NOMO-1 (cell line): ENCODE measurements around the gene FSTL4.
"Not testable (repeated sequence)": the region's sequence is repeated elsewhere in the genome, so short reads cannot be mapped to it uniquely, and the experiment has no call there.

Experiments
- DNase-seq, 2 experiments: peaks; one replicate each; lab custom pipeline; 2025; ENCODE audit not compliant: unreplicated experiment in 2 of 2; lab: John Stamatoyannopoulos, UW

FSTL4 gene

DNA sequence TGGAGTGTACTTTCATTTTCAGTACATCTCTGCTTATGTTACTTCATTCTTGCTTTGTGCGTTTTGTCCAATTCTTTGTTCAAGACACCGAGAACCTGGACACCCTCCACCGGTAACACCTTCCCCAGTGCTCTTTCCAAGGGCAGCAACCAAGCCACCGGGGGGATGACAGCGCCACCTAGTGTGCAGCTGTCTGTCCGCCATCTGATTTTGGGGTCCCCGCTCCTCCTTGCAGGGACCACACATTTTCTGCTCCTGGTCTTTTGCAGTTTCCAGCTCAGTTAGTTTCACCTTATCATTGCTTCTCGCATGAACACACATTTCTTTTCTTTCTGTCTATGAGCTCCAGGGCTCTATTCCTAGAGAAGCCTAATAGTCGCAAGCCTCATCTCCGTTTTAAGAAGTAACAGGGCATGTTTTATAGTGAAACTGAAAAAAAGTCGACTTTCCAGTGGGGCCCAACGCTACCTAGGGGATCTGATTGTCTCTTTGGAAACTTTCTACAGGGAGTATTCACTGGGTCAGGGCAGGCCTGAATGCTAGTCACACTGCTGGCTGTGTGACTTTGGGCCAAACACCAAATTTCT, 152.1 kb downstream of the FSTL4 start:
- no peak for DNase-seq

DNA sequence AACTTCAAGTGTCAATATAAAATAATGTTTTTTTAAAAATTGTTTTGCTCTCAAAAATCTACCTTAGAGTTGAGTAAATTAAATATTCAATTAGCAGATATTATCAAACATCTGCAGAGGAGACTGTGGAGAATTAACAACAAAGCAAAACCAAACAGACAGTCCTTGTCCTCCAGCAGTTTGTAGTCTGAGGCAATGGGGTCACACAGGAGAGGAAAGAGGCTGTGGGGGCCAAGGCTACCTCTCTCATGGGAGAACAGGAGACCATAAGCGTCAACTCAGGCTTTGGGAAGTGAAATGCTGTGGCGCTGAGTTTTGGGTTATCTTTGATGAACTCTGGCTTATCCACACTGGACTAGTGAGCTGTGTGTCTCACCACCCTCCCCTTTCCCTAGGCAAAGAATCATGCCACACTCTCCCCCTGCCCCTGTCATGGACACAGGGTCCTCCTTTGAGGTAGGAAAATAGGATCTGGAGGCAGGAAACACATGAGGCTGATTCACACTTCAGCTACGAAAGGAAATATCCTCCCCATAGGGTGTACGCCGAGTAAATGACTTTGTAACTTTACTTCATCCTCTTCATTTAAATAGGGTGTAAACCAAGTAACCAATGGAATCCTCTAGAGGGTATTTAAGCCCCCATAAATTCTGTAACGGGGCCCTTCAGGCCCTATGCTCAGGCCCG, 152.7 kb downstream of the FSTL4 start:
- DNase-seq, result no peak

DNA sequence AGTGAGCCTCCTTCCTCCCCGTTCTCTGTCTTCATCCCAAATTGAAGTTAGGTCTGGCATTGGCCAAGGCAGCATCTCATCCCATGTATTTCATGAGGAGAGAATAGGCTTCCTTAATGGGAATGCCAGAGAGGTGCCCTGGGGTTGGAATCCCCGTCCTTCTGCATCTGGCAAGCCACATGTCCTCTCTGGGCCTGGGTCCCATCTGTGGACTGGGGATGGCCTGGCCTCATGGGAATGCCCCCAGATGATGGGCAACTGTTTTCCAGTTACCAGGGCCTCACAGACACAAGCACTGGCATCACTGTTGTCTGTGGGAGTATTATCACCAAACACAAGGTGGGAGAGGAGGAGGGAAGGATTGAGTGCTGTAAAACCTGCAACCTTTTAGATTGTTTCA, 153.9 kb downstream of the FSTL4 start:
- no peak for DNase-seq

DNA sequence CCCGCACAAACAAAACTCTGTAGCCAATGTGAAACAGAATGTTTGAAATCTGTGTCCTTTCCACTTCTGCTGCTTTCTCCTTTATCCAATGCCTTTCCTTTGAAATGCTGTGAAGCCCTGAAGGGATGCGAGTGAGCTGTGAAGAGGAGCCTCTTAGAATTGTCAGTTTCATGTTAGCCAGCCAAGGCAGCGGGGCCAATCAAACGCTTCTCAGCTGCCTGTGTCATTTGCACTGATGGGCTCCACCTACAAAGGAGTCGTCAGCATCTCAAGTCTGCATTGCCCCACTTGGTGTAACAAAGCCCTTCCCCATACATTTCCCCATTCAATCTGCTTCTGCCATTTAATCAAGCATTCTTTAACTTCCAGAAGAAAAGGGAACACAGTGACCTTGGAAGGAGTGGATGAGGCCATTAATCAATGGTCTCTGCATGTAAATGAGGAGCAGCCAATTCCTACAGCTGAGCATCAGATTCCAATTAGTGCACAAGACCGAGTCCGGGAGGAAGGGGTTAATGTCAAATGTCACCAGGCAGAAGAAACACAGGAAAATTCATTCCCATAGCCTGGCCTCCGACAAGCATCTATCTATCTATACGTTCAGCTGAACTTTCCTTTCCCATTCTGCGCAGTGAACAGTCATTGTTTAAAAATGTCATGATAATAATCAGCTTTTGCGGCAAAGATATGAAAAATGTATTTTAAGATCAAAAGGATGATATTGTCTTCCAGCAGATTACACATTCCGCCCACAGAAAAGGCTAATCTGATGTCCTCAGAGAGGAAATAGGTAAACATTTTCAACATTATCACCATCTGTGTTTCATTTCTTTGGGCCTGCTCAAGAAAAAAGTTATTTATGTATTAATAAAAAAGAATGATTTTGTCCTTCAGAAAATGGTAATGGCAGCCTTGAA, 154.6 kb downstream of the FSTL4 start:
- DNase-seq, result peak; percentile 27 to 35

DNA sequence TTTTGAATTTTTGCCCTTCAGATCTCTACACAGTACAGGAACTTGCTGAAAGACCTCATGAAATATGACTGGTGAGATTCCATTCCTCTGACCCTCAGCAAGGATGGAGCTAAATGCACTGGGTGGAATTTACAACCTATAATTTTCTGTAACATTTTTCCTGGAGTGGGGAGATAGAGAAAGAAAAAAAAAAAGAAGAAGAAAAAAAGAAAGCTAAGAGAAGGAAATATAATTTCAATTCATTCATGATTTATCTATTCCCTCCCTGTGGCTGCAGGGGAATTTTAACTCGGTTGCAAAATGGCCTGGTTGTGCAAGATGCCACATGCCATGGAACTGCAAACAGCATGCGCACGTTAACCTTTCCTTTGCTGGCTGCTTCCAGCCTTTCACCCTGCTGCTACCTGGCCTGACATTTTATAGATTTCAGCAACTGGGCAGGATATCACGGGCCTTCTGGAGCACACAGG, 155.4 kb downstream of the FSTL4 start:
- DNase-seq, result peak; percentile 64

DNA sequence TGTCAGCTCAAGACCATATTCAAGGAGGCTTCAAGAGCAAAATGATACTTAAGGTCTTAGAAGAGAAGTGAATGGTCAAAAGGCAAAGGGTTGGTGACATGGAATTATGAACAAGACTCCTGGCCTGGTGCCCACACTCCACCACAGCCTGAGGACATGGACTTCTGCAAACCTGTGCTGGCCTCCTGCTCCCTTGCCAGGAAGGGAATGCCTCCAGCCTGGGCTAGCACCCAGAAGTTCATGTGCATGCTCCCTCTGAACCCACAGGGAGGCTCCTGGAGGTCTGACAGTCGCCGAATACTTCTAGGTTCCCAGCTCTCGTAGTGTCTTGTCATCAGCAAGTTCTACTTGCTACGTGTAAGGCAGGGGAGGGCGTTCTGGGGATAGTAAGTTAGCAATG, 156.7 kb downstream of the FSTL4 start:
- no peak for DNase-seq

DNA sequence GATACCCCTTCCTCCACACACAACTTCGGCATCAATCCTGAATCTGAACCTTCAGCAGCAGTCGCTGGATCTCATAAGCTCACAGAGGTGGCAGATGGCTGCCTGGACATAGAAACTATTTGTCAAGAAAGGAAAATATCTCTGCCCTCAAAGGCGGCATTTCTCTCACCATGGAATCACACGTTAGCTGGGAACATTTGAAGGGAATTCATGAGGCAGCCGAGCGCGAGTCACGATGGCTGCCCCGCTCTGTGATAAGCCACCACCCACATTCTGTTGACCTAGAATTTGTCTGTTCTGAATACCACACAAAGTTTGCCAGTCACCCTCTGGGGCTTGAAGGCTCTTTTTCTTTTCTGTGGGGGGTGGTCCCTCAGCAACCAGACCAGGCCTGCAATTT, 157.9 kb downstream of the FSTL4 start:
- DNase-seq, result no peak

DNA sequence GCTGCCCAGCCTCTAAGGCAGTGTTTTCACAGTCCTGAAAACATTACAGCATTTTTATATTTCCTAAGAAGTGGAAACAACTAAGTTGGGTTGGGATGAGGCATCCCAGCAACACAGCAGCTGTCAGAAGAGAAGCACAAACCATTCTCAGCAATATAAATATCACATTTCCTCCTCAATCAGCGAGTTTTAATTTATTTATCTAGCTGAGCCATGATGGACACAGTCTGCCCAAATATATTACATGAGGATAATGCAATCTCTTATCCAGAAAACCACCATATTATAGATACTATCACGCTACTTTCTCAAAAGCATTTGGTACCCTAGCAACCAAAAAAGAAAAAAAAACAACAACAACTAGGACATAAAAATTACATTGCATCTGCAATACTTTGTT, 158.5 kb downstream of the FSTL4 start:
- no peak for DNase-seq

GRCh38 chr5:133453084-133453780, 159.1 kb downstream of the FSTL4 start:
- DNase-seq, result no peak

DNA sequence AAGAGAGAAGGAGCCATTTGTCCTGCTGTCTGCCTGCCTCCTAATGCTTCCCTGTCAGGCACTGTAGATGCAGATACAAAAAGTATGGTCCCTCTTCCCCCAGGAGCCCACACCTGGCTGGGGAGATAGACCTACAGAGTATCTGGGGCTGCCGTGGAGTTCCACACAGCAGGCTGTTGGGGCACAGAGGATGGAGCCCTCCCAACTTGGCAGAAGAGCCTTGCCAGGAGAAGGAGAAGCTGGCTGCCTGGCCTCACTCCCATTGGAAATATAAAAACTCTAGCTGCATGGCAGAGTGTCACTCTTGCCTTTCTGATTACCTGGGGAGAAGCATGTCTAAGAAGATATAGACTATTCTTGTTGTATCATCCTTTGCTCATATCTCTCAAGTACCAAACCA, 160.4 kb downstream of the FSTL4 start:
- no peak for DNase-seq

GRCh38 chr5:133450286-133450685, 162.1 kb downstream of the FSTL4 start:
- DNase-seq, result no peak

DNA sequence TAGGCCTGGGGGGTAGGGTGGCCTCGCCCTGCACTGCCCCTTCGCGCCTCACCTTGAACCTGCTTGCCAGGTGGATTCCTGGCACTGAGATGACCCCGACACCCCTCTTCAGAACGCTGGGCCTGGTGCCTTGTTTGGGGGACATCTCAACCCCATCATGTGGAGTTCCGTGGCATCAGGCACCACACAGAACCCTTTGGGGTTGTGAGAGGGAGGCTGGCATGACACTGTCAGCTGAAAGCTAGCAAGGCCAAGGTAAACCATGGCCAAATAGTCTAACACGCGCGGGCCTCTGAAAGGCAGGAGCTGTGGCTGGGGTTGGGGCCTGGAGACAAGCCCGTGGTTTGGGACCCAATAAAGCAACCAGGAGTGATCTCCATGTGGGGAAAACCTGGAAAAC, 163.2 kb downstream of the FSTL4 start:
- DNase-seq, result no peak

DNA sequence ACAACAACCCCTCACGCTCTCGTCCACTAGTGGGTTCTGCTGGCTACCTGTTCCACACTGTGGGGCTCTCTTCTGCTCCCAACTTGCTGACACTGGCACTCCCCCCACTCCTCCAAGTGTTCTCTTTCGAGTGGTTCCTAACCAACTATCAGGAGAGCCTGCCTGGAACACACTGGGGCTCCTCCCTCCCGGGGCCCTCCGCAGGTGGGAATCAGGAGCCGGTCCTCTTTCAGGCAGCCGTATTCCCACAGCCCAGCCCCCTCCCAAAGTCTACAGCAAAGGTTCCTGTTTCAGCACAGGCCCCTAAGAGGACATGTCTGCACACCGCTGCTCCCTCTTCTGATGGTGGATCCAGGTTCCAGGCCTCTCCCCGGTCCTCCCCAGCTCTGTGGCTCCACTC, 165.9 kb downstream of the FSTL4 start:
- no peak for DNase-seq

DNA sequence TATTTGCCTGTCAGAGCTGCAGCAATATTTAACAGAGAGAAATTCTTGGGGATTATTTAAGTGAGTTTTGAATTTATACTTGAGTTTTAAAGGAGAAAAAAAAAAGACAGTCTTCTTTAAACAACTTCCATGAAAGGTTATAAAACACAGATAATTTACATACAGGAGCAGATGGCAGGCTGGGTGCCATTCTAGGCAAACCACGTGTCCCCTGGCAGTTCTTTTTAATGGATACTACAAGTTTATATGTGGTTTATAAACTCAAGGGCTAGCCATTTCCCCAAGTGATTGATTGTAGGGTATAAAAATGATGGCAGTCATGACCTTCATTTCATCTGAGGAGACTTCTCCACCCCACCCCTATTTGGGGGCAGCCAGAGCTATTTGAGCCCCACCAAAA, 166.6 kb downstream of the FSTL4 start:
- DNase-seq, result no peak

GRCh38 chr5:133445204-133445603, 167.1 kb downstream of the FSTL4 start:
- DNase-seq, result not testable (repeated sequence)

GRCh38 chr5:133444711-133445110, 167.6 kb downstream of the FSTL4 start:
- no peak for DNase-seq

- no peak for DNase-seq
Measured at GRCh38 chr5:133441166-133441815, 171.1 kb downstream of the FSTL4 start.

DNA sequence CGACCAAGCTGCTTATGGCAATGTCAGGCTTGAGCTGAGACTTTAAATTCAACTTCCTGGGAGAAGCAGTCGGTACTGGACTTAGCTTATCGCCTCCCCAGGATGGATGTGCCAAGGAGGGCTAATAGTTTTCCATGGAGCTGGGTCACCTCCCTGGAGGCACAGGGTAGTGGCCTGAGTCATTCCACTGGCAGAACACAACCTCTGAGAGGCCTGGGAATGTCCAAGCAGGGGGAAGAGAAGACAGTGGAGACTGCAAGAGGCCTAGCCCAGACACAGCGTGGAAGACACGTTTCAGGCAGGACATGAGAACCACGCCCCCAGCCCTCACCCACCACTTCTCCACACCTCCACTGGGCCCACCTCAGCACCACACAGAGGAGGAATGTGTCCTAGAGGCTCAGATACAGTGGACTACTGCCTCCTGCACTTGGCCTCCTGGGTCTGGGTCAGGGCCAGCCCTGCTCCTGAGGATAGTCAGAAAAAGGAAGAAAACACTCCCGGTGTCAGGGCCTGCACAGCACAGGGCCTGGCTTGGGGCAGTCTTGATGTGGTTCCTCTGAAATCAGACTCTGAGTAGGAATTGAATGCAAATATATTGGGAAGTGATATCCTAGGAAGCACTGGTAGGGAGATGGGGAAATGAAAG, 171.8 kb downstream of the FSTL4 start:
- no peak for DNase-seq

DNA sequence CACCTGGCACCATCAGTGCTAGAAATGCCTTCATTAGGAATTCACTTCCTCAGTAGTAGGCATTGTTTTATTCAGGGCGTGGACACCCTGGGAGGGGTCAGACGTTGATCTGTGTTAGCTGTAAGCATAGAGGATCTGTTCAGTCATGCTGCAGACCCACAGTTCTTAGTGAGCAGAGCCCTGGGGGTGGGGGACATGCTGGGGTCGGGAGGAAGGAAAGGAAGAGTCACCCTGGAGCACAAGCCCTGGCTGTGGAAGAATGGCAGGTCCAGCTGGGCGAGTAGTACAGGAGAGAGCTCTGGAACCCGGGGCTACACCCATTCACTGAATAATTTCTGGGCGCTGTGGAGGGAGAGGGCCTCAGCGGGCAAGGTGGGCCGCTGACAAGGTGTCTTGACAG, 172.5 kb downstream of the FSTL4 start:
- DNase-seq, result no peak

DNA sequence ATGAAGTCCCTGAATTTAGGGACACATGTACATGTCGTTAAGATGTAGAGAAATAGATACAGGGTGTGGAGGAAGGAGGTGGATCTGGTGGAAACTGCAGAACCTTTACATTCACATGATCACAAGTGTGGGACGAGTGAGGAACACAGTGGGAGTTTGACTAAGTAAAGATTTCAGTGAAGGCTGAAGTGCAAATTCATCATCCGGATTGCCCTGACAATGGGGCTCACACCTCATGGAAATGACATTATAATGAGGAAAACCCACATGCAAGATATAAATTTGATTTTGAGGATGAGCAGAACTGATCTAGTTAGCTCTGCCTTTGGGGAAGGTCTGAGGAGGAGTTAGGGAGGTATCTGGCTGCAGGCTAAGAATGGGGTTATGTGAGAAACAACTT, 173.9 kb downstream of the FSTL4 start:
- no peak for DNase-seq
